Neutrophil (primary cell): ENCODE results near the gene FGD4.

Source experiments
- H3K27ac ChIP-seq: fragments of 200-600 bp; sonication (generic); 2 replicates; pipeline ENCODE4 v1.5.1; 2016; ENCODE audit warnings: mild to moderate bottlenecking, moderate library complexity
- H3K27me3 ChIP-seq: fragments of 200-600 bp; sonication (generic); 2 replicates; pipeline ENCODE4 v1.6.0; 2016; ENCODE audit warnings: mild to moderate bottlenecking
- H3K36me3 ChIP-seq: fragments of 200-600 bp; sonication (generic); 2 replicates; pipeline ENCODE4 v1.5.1; 2017
- H3K4me1 ChIP-seq, 2 experiments: fragments of 200-600 bp in 1 of 2; sonication (generic) in 1 of 2; 1 replicate in 1 of 2; 2 replicates in 1 of 2; pipeline versions ENCODE4 v1.5.1 to v1.6.1; 2013 to 2016; ENCODE audit warnings: low read depth in 1 of 2, low read length in 1 of 2, mild to moderate bottlenecking in 1 of 2, moderate library complexity in 1 of 2; ENCODE audit not compliant: control insufficient read depth in 1 of 2, insufficient read depth in 1 of 2
- H3K4me3 ChIP-seq, 2 experiments: fragments of 200-600 bp in 1 of 2; sonication (generic) in 1 of 2; 1 replicate in 1 of 2; 2 replicates in 1 of 2; pipeline ENCODE4 v1.5.1; 2013 to 2016; ENCODE audit warnings: low read depth in 1 of 2, low read length in 1 of 2, mild to moderate bottlenecking in 1 of 2, moderate library complexity in 1 of 2
- H3K9me3 ChIP-seq: fragments of 200-600 bp; sonication (generic); 2 replicates; pipeline ENCODE4 v1.5.1; 2016
- TF ChIP-seq, protein P1 (sequence below): fragments of 200-600 bp; sonication (generic); IDR thresholded peaks from 2 replicates; pipeline ENCODE4 v1.5.1; 2016; ENCODE audit warnings: antibody characterized with exemption

Gene FGD4

DNA sequence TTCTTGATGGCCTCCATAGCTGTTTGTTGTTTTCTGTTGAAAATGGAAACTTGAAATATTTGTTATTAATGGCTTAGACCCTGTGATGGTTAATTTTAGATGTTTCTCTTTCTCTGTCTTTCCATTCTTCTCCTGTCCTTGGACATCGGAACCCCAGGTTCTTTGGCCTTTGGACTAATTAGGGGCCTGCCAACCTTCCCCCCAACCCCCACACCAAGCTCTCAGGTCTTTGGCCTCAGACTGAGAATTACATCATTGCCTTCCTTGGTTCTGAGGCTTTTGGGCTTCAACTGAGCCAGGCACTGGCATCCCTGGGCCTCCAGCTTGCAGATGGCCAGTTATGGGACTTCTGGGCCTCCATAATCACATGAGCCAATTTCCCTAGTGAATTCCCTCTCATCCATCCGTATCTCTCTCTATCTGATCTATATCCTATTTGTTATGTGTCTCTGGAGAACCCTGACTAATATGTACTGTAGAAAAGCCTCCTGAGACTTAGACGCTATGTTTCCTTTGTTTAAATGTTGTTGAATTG is 71.6 kb downstream of the FGD4 start:
- no peak overlapping the region for H3K4me3 ChIP-seq
- no peaks in the 10 kb centered on the region for H3K4me1 ChIP-seq
- H3K9me3 ChIP-seq: no peaks in the 10 kb centered on the region
- H3K27ac ChIP-seq: no peak overlapping the region
- TF ChIP-seq, protein P1, sequence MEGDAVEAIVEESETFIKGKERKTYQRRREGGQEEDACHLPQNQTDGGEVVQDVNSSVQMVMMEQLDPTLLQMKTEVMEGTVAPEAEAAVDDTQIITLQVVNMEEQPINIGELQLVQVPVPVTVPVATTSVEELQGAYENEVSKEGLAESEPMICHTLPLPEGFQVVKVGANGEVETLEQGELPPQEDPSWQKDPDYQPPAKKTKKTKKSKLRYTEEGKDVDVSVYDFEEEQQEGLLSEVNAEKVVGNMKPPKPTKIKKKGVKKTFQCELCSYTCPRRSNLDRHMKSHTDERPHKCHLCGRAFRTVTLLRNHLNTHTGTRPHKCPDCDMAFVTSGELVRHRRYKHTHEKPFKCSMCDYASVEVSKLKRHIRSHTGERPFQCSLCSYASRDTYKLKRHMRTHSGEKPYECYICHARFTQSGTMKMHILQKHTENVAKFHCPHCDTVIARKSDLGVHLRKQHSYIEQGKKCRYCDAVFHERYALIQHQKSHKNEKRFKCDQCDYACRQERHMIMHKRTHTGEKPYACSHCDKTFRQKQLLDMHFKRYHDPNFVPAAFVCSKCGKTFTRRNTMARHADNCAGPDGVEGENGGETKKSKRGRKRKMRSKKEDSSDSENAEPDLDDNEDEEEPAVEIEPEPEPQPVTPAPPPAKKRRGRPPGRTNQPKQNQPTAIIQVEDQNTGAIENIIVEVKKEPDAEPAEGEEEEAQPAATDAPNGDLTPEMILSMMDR: no peak
- no peaks in the 10 kb centered on the region for H3K36me3 ChIP-seq
- no peaks in the 10 kb centered on the region for H3K27me3 ChIP-seq

DNA sequence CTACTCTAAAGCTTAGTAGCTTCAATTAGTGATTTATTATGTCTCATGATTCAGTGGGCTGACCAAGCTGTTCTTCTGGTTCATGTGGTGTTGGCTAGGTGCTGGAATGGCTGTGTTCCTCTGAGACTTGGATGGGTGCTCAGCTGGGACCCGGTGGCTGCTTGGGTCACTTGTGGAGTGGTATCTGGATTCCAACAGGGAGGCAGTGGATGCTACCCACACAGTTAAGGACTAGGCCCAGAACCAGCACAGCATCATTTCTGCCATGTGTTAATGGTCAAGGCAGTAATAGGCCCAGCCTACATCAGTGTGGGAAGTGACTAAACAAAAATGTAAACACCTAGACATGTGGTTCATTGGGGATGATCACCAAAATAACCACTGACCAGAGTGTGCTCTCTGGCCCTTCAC is 72.2 kb downstream of the FGD4 start:
- H3K27ac ChIP-seq: no peak overlapping the region
- no peaks in the 10 kb centered on the region for H3K27me3 ChIP-seq
- H3K9me3 ChIP-seq: no peaks in the 10 kb centered on the region
- TF ChIP-seq, protein P1: no peak
- H3K4me3 ChIP-seq: no peak overlapping the region
- H3K36me3 ChIP-seq: no peaks in the 10 kb centered on the region
- H3K4me1 ChIP-seq: peaks cover 2 to 5% of the 10 kb centered on the region in 2 experiments

DNA sequence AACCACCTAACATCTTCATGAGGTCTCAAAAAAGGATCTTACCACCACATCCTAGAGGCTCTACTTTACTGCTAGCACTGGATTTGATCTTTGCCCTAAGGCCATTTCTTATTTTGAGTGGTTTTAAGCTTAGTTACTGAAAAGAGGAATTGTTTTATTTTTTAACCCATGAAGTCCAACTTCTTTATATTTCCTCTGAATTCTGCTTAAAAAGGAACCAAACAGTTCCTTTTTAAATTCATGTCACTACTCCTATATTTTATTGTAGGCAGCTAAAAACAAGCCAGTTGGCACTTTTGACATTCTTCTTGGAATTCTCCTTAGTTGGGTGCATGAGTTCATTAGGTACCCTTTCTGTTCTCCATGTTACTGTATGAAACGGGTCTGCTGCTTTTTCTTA is 76.4 kb downstream of the FGD4 start:
- no peaks in the 10 kb centered on the region for H3K36me3 ChIP-seq
- H3K27ac ChIP-seq: no peak overlapping the region
- peaks cover 3 to 7% of the 10 kb centered on the region in 2 experiments for H3K4me1 ChIP-seq
- no peak overlapping the region for H3K4me3 ChIP-seq
- H3K27me3 ChIP-seq: no peaks in the 10 kb centered on the region
- TF ChIP-seq, protein P1: no peak
- H3K9me3 ChIP-seq: no peaks in the 10 kb centered on the region

DNA sequence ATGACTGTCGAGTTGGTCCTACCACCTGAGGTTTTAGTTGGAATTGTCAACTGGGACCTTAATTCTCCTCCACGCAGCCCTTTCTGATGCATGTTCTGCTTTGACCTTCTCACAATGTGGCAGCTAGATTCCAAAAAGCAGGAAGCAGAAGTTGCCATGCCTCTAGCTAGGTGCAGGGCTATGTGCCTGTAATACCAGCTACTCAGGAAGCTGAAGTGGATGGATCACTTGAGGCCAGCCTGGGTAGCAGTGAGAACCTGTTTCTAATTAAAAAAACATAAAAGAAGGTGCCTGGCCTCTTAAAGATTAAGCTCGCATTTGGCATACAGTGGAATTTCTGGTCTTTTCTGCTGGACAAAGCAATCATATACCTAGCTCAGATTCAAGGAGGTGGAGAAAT is 77.1 kb downstream of the FGD4 start:
- Histone ChIP-seq H3K9me3 (no peaks in the 10 kb centered on the region), H3K4me3 (no peak overlapping the region), H3K27me3 (no peaks in the 10 kb centered on the region), H3K36me3 (no peaks in the 10 kb centered on the region), H3K27ac (no peak overlapping the region), H3K4me1 (peaks cover 7 to 11% of the 10 kb centered on the region in 2 experiments)
- TF ChIP-seq, protein P1: no peak

DNA sequence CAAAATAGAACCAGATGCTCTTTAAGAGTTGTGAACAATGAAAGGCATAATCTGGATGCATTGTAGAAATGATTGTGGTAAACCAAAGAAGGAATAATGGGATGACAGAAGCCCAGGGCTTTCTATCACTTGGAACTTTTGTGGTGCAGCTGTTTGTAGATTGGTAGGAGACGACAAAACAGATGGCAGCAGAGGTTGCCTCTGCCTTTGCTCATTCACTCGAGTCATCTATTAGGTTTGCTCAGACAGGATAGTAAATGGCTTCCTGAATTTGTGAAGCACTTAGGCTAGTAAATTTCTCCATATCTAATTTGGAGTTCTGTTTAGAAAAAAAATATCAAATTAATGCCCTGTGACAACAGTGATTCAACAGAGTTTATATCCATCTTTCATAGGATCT is 78.4 kb downstream of the FGD4 start:
- no peaks in the 10 kb centered on the region for H3K9me3 ChIP-seq
- peaks cover 20 to 24% of the 10 kb centered on the region in 2 experiments for H3K4me1 ChIP-seq
- no peaks in the 10 kb centered on the region for H3K27me3 ChIP-seq
- H3K27ac ChIP-seq: no peak overlapping the region
- TF ChIP-seq, protein P1: no peak
- H3K4me3 ChIP-seq: no peak overlapping the region
- H3K36me3 ChIP-seq: no peaks in the 10 kb centered on the region

DNA sequence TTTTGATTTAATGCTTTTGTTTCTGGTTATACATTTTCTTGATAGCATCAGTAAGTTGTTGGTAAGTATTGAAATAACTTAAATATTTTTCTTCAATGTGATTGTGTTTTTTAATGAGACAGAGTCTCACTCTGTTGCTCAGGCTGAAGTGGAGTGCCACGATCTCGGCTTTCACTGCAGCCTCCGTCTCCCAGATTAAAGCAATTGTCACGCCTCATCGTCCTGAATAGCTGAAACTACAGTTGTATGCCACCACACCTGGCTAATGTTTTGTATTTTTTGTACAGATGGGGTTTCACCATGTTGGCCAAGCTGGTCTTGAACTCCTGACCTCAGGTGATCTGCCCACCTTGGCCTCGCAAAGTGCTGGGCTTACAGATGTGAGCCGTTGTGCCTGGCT is 78.8 kb downstream of the FGD4 start:
- TF ChIP-seq, protein P1: no peak
- H3K9me3 ChIP-seq: no peaks in the 10 kb centered on the region
- H3K27me3 ChIP-seq: no peaks in the 10 kb centered on the region
- H3K27ac ChIP-seq: no peak overlapping the region
- H3K36me3 ChIP-seq: no peaks in the 10 kb centered on the region
- no peak overlapping the region for H3K4me3 ChIP-seq
- H3K4me1 ChIP-seq: peaks cover 24 to 28% of the 10 kb centered on the region in 2 experiments
